Astrocyte (in vitro differentiated cells and primary cell): ENCODE measurements around the gene SELENOK.

Experiments used
- CTCF ChIP-seq: IDR thresholded peaks from 2 replicates; pipeline ENCODE4 v1.5.1; 2011; ENCODE audit warnings: low read depth, mild to moderate bottlenecking, inconsistent platforms, low read length, moderate library complexity; ENCODE audit not compliant: insufficient read depth
- EZH2 ChIP-seq: IDR thresholded peaks from 2 replicates; pipeline ENCODE4 v1.6.1; 2012; ENCODE audit warnings: mild to moderate bottlenecking, low read length, inconsistent platforms; ENCODE audit not compliant: insufficient read depth

- TF ChIP-seq CTCF (no peak), EZH2 (no peak)
Measured at GRCh38 chr3:53841296-53841695, 50.4 kb downstream of the SELENOK start.
